Lower leg skin (tissue), 4 donors: ENCODE measurements around the gene TRIM17. TPM values are rescaled to one million over a fixed set of nuclear protein-coding genes. Genes with fewer than 3 reads are reported as not detected.

Experiments used
- DNase-seq, 2 donors: peaks; one replicate each; pipeline ENCODE4 v3.0.0-alpha.2; 2019; ENCODE audit warnings: low spot score in 2 of 2
- H3K4me3 ChIP-seq: fragments of 200-600 bp; sonication (generic); 2 replicates; pipeline ENCODE4 v1.5.1; 2017; ENCODE audit warnings: mild to moderate bottlenecking, low read depth; ENCODE audit not compliant: poor library complexity, severe bottlenecking
- POLR2A ChIP-seq, 2 donors: fragments of 450-650 bp; IDR thresholded peaks; one replicate each; pipeline ENCODE4 v1.6.1; 2016 to 2017; ENCODE audit warnings: antibody characterized with exemption in 2 of 2, mild to moderate bottlenecking in 1 of 2, moderate library complexity in 1 of 2
- WGBS, 2 donors: methylation state at CpG; one replicate each; pipeline ENCODE4 v1.1.5; 2018; 5-methylcytosine and 5-hydroxymethylcytosine counted together
- intact Hi-C: fragments of 100-400 bp; cut with DNase I; formaldehyde crosslinking; loops from one replicate; pipeline ENCODE4 v1.15.0; 2023; ENCODE audit warnings: low total_unique reads
- total RNA-seq, 4 donors: library from RNA; depleted of rRNA; stranded (reverse); fragments of >200 nt; gene quantifications; one replicate each; pipeline ENCODE4 v1.1.0, GENCODE V29; 2016
- TF ChIP-seq, protein P1 (sequence below), 3 donors: fragments of 450-650 bp; IDR thresholded peaks; one replicate each; pipeline ENCODE4 v1.5.1; 2016; ENCODE audit warnings: antibody characterized with exemption in 3 of 3, mild to moderate bottlenecking in 3 of 3, moderate library complexity in 2 of 3

Gene TRIM17
- total RNA-seq, 4 donors from 2014 or later, result 0.97 to 4.2 (median 1.8) TPM

DNA sequence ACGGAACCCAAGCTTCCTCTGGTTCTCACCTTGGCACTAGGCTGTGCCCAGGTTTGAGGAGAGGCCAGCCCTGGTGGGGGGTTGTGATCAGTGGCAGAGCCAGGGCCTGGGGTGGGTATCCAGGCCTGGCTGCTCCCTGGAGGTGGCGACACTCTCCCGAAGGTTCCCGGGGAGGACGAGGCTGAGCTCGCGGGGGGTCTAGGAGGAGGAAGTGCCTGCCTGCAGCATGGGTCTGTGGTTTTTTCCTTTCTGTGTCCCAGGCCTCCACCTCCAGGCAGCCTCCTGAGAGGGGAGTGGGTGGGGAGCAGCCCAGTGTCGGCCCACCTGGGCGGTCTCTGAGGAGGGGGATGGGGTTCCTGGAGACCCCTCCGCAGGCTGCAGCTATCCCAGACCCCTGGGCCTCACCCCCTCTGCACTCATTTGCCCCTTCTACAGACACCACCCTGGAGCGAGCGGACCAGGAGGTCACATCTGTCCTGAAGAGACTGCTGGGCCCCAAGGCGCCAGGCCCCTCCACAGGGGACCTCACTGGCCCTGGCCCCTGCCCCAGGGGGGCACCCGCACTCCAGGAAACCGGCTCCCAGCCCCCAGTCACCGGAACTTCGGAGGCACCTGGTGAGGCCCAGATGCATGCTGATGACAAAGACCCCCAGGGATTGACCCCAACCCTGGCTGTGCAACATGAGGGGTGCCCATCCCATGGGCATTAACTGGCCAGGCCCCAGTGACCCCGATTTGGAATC lies 54.3 kb downstream of the TRIM17 start:
- intact Hi-C loops, result no loop called here
- no peak for TF ChIP-seq POLR2A (IDR thresholded peaks at IDR 0.05)
- TF ChIP-seq, protein P1, sequence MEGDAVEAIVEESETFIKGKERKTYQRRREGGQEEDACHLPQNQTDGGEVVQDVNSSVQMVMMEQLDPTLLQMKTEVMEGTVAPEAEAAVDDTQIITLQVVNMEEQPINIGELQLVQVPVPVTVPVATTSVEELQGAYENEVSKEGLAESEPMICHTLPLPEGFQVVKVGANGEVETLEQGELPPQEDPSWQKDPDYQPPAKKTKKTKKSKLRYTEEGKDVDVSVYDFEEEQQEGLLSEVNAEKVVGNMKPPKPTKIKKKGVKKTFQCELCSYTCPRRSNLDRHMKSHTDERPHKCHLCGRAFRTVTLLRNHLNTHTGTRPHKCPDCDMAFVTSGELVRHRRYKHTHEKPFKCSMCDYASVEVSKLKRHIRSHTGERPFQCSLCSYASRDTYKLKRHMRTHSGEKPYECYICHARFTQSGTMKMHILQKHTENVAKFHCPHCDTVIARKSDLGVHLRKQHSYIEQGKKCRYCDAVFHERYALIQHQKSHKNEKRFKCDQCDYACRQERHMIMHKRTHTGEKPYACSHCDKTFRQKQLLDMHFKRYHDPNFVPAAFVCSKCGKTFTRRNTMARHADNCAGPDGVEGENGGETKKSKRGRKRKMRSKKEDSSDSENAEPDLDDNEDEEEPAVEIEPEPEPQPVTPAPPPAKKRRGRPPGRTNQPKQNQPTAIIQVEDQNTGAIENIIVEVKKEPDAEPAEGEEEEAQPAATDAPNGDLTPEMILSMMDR (IDR thresholded peaks at IDR 0.05), result no peak
- H3K4me3 ChIP-seq, result no peak overlapping the region
- 75 to 81% methylated on average over 14 to 17 of the region's 18 CpGs for WGBS, 2 donors
- DNase-seq, result peak in 1 of 2 donors; percentile 83

DNA sequence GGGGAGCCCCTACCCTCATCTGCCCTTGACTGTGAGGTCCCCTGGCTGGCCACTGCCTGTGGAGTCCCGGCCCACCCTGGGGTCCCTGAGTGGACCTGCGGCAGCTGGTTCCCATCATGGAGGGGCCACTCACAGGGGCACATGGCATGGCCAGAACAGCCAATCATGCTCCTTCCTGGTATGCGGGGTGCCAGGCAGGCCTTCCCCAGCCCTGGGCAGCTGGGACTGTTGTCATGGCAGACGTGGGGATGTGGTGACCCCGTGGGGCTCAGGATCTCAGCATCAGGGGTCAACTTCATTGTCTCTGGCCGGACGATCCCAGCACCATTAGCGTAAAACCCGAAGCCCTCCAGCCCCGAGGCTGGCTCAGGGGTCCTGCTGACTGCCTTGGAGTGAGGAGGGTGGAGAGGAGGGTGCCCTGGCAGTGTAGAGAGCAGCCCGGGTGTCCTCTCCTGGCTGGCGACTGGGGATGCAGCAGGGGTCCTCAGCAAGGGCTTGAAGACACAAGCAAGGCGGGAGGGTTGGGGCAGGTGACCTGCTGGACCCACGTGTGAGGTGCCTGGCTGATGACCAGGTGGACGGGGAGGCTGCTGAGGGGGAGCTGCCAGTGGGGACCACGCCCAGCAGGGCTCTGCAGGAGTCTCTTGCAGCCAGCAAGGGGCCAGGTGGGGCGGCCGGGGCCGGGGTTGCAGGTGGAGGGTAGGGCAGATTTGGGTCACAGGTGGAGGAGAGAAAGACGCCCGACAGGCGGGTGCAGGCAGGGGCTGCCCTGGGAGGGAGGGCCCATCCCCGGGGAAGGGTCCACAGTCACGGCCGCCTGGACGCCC lies 55.1 kb downstream of the TRIM17 start:
- H3K4me3 ChIP-seq, result no peak overlapping the region
- intact Hi-C loops, result no loop called here
- DNase-seq, result no peak
- WGBS, 2 donors, result 79% methylated on average over 23 to 26 of the region's 26 CpGs
- TF ChIP-seq POLR2A (IDR thresholded peaks at IDR 0.05), result no peak
- TF ChIP-seq, protein P1 (IDR thresholded peaks at IDR 0.05), result no peak

DNA sequence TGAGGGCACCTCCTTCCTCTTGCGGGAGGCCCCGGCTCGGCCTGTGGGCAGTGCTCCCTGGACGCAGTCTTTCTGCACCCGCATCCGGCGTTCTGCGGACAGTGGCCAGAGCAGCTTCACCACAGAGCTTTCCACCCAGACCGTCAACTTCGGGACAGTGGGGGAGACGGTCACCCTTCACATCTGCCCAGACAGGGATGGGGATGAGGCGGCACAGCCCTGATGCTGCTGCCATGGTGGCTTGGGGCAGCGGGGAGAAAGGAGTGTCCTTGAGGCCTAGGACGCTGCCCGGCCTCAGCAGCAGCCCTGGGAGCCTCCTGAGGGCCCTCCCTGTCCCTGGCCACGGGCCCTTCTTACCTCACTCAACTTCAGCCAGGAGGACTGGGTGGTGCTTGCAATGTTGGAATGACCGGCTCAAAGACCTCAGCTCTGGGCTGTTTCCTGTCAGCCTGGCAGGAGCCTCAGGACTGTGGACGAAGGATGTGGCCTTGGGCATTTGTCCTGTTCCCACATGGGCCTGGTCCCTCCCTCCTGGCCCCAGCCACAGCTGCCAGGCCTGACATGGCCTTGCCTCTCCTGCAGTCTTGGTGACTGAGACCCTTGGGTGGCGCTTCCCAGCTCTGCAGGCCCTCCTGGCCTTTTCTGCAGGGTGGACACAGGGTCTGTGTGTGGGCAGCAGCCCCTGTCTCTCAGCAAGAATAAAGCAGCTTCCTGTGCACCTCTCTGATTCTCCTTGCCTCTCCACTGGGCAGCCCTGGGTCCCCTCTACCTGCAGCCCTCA lies 55.9 kb downstream of the TRIM17 start:
- no peak overlapping the region for H3K4me3 ChIP-seq
- intact Hi-C loops, result no loop called here
- whole genome bisulfite sequencing, 2 donors, result 95% methylated on average over 17 to 18 of the region's 19 CpGs
- TF ChIP-seq, protein P1 (IDR thresholded peaks at IDR 0.05), result no peak
- TF ChIP-seq POLR2A (IDR thresholded peaks at IDR 0.05), result no peak
- DNase-seq, result peak in 1 of 2 donors; percentile 76

DNA sequence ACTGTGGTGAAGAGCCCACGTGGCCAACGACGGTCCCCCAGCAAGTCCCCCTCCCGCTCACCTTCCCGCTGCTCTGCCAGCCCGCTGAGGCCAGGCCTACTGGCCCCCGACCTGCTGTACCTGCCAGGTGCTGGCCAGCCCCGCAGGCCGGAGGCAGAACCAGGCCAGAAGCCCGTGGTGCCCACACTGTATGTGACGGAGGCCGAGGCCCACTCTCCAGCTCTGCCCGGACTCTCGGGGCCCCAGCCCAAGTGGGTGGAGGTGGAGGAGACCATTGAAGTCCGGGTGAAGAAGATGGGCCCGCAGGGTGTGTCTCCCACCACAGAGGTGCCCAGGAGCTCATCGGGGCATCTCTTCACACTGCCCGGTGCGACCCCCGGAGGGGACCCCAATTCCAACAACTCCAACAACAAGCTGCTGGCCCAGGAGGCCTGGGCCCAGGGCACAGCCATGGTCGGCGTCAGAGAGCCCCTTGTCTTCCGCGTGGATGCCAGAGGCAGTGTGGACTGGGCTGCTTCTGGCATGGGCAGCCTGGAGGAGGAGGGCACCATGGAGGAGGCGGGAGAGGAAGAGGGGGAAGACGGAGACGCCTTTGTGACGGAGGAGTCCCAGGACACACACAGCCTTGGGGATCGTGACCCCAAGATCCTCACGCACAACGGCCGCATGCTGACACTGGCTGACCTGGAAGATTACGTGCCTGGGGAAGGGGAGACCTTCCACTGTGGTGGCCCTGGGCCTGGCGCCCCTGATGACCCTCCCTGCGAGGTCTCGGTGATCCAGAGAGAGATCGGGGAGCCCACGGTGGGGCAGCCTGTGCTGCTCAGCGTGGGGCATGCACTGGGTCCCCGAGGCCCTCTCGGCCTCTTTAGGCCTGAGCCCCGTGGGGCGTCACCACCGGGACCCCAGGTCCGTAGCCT lies 56.8 kb downstream of the TRIM17 start:
- intact Hi-C loops, result no loop called here
- H3K4me3 ChIP-seq, result no peak overlapping the region
- TF ChIP-seq POLR2A (IDR thresholded peaks at IDR 0.05), result no peak
- TF ChIP-seq, protein P1 (IDR thresholded peaks at IDR 0.05), result no peak
- WGBS, 2 donors, result 91 to 93% methylated on average over 31 to 40 of the region's 45 CpGs
- no peak for DNase-seq
